ENCODE data around the gene HOOK1.
"Not testable (repeated sequence)": the region's sequence is repeated elsewhere in the genome, so short reads cannot be mapped to it uniquely, and the experiment has no call there.

Gene HOOK1

DNA sequence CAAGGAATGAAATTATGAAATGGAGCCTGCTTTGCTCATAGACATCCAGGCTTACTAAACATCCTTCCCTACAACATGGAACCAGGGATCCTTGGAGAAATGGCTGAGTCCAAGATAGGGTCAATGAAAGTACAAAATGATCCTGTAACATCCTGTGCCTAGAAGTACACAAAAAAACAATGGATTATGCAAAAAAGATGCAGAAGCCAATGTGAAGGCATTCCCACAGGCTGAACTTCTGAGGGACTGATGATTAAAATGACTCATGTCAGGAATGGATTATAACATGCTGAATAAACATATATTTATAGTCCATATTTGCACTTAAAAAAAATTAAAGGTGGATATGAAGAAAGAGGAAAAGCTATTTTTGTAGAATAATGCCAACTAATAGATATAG is 10.4 kb upstream of the HOOK1 start:
- no peaks in the 10 kb centered on the region for H3K36me3 ChIP-seq (ENCODE audit: insufficient read depth, low read length)
- no peaks in the 10 kb centered on the region for H3K4me1 ChIP-seq (ENCODE audit: insufficient read depth, low read length)
- H3K9ac ChIP-seq (ENCODE audit: low read depth, low read length), result no peak overlapping the region
- no peaks in the 10 kb centered on the region for H3K9me3 ChIP-seq (ENCODE audit: control insufficient read depth, insufficient read depth, low read length)

DNA sequence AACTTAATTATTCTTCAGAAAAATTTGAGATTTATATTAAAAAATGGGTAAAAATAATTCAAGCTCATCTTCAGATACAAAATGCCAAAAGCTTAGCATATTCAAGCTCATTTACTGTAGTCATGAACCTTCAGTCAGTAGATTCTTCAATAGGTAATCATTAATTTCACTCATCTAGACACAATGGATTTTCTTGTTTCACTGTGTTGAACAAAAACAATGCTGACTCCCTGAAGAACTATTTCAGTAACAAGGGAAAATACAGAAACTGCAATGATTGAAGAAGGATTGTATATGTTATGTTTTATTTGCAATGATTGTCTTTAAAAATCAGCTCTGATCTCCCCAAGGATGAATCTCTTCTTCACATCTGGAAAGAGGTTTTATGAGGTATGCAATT is 9.2 kb upstream of the HOOK1 start:
- no peaks in the 10 kb centered on the region for H3K36me3 ChIP-seq (ENCODE audit: insufficient read depth, low read length)
- no peaks in the 10 kb centered on the region for H3K9me3 ChIP-seq (ENCODE audit: control insufficient read depth, insufficient read depth, low read length)
- no peaks in the 10 kb centered on the region for H3K4me1 ChIP-seq (ENCODE audit: insufficient read depth, low read length)
- no peak overlapping the region for H3K9ac ChIP-seq (ENCODE audit: low read depth, low read length)

- no peaks in the 10 kb centered on the region for H3K36me3 ChIP-seq (ENCODE audit: insufficient read depth, low read length)
- no peaks in the 10 kb centered on the region for H3K9me3 ChIP-seq (ENCODE audit: control insufficient read depth, insufficient read depth, low read length)
- 0 out of 2 replicates have a peak, but pooled peaks cover 8% of the 10 kb centered on the region for H3K4me1 ChIP-seq (ENCODE audit: insufficient read depth, low read length)
- peak overlapping the region; percentile 68 for H3K9ac ChIP-seq (ENCODE audit: low read depth, low read length)
These were observed 409 bp upstream of the HOOK1 start for GRCh38 chr1:59814180-59814900.

DNA sequence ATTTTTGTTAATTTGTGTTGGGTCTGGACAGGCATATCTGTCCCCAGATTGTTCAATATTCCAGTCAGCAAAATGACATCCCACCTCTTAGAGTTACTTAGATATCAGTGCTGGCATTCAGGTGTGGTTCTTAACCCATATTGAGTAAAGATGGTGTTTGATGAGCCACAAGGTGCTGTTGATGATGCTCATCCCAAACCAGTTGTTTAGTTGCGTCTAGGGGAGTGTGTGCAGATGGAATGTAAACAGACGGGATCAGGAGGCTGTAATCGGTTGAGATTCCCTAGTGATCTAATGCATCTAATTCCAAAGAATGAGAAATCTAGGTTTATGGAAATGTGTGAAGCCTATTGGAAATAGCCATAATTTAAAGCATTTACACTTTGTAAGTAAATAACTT is 1.1 kb downstream of the HOOK1 start:
- Histone ChIP-seq H3K9me3 (ENCODE audit: control insufficient read depth, insufficient read depth, low read length) (no peaks in the 10 kb centered on the region), H3K36me3 (ENCODE audit: insufficient read depth, low read length) (no peaks in the 10 kb centered on the region), H3K9ac (ENCODE audit: low read depth, low read length) (peak overlapping the region; percentile 70), H3K4me1 (ENCODE audit: insufficient read depth, low read length) (0 out of 2 replicates have a peak, but pooled peaks cover 8% of the 10 kb centered on the region)

- Histone ChIP-seq H3K36me3 (ENCODE audit: insufficient read depth, low read length) (no peaks in the 10 kb centered on the region), H3K9ac (ENCODE audit: low read depth, low read length) (no peak overlapping the region; the same call in 1 of the 2 replicates)
These were observed 1.6 kb downstream of the HOOK1 start for GRCh38 chr1:59816318-59816878.

DNA sequence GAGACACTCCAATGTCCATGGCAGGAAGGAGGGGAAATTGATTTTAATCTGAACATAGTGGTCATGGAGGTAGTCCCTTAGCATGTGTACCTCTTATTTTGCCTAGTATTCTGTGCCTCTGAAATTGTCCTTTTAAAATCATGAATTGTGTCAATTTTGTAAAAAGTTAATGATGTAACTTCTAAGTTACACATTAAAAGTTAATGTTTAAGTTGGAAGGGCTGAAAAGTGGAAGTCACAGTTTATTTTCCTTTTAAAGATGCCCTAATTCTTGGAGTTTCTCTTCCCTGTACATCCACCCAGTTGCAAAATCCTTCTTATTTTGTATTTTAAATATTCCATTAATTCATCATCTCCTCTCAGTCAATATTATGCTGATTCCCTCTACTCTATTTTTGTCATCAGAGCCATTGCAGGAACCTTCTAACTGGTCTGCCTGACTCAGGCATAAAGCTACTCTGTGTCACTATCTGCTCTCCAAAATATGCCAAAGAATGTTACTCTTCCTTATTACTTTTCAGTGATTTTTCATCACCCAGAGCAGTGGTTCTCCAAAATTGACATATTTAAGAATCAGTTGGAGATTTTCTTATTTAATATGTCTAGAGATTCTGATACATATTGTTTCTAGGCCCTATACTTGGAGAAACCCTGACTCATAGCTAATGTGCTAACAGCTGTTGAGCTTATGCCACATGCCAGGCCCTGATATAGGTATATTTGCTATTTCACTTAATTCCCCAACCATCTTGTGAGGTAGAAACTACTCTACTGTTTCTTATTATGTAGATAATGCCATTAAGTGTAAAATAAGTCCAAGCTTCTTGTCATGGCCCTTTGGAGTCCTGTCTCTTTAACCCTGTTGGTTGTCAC is 5.1 kb downstream of the HOOK1 start:
- Histone ChIP-seq H3K36me3 (ENCODE audit: insufficient read depth, low read length) (no peaks in the 10 kb centered on the region), H3K9me3 (ENCODE audit: control insufficient read depth, insufficient read depth, low read length) (no peaks in the 10 kb centered on the region), H3K9ac (ENCODE audit: low read depth, low read length) (no peak overlapping the region), H3K4me1 (ENCODE audit: insufficient read depth, low read length) (0 out of 2 replicates have a peak, but pooled peaks cover 5% of the 10 kb centered on the region)

More at GRCh38 chr1:59816318-59816878, 1.6 kb downstream of the HOOK1 start:
- H3K9me3 ChIP-seq (ENCODE audit: control insufficient read depth, insufficient read depth, low read length), result no peaks in the 10 kb centered on the region
- H3K4me1 ChIP-seq (ENCODE audit: insufficient read depth, low read length), result 0 out of 2 replicates have a peak, but pooled peaks cover 8% of the 10 kb centered on the region

DNA sequence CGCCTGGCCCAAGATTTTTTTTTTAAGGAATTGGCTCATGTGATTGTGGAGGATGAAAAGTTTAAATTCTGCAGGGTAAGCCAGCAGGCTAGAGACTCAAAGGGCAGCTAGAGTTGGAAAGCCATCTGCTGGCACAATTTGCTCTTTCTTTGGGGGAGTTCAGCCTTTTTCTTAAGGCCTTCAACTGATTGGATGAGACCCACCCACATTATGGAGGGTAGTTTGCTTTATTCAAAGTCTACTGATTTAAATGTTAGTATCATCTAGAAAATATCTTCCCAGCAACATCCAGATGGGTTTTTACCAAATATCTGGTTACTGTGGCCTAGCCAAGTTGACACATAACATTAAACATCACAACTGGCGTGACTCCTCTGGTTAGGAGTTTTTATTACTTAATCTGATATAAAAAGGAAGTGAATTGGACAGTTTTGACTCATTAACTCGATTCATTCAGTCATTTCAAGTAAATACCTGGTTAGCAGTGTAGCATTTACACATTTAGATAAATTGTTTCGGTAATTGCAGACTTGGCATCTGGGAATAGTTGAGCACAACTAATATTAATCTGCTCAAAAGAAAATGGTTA is 12.4 kb downstream of the HOOK1 start:
- Histone ChIP-seq H3K4me1 (ENCODE audit: insufficient read depth, low read length) (no peaks in the 10 kb centered on the region), H3K9me3 (ENCODE audit: control insufficient read depth, insufficient read depth, low read length) (no peaks in the 10 kb centered on the region), H3K36me3 (ENCODE audit: insufficient read depth, low read length) (no peaks in the 10 kb centered on the region), H3K9ac (ENCODE audit: low read depth, low read length) (no peak overlapping the region)

- Histone ChIP-seq H3K9me3 (ENCODE audit: control insufficient read depth, insufficient read depth, low read length) (no peaks in the 10 kb centered on the region), H3K36me3 (ENCODE audit: insufficient read depth, low read length) (no peaks in the 10 kb centered on the region), H3K9ac (ENCODE audit: low read depth, low read length) (no peak overlapping the region), H3K4me1 (ENCODE audit: insufficient read depth, low read length) (no peaks in the 10 kb centered on the region)
These were observed 13.4 kb downstream of the HOOK1 start for GRCh38 chr1:59828160-59828559.

- no peaks in the 10 kb centered on the region for H3K4me1 ChIP-seq (ENCODE audit: insufficient read depth, low read length)
- H3K9ac ChIP-seq (ENCODE audit: low read depth, low read length), result no peak overlapping the region
- no peaks in the 10 kb centered on the region for H3K36me3 ChIP-seq (ENCODE audit: insufficient read depth, low read length)
- no peaks in the 10 kb centered on the region for H3K9me3 ChIP-seq (ENCODE audit: control insufficient read depth, insufficient read depth, low read length)
These were observed 16.8 kb downstream of the HOOK1 start for GRCh38 chr1:59831529-59831928.

DNA sequence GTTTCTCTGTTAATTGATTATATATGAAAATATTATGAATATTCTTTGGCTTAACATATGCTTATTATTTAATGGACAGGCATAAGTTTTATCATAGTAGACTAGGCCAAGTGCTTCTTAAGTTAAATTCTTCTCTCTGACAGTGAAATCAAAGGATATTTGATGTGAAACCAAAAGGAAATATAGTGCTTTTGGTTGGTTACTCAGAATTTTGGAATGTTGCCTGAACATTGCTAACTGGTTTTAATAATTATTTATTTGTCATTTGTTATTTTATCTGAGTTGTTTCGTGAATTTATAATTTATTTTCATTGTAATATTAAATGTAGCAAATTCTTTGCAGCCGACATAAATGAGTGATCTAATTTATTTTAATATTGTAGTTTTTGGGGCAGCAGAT is 18.3 kb downstream of the HOOK1 start:
- no peak overlapping the region for H3K9ac ChIP-seq (ENCODE audit: low read depth, low read length)
- no peaks in the 10 kb centered on the region for H3K4me1 ChIP-seq (ENCODE audit: insufficient read depth, low read length)
- no peaks in the 10 kb centered on the region for H3K36me3 ChIP-seq (ENCODE audit: insufficient read depth, low read length)
- no peaks in the 10 kb centered on the region for H3K9me3 ChIP-seq (ENCODE audit: control insufficient read depth, insufficient read depth, low read length)

GRCh38 chr1:59833991-59834390 is 19.2 kb downstream of the HOOK1 start:
- Histone ChIP-seq H3K9ac (ENCODE audit: low read depth, low read length) (no peak overlapping the region), H3K36me3 (ENCODE audit: insufficient read depth, low read length) (no peaks in the 10 kb centered on the region), H3K9me3 (ENCODE audit: control insufficient read depth, insufficient read depth, low read length) (no peaks in the 10 kb centered on the region), H3K4me1 (ENCODE audit: insufficient read depth, low read length) (no peaks in the 10 kb centered on the region)

- H3K9ac ChIP-seq (ENCODE audit: low read depth, low read length); H3K4me1 ChIP-seq (ENCODE audit: insufficient read depth, low read length); H3K36me3 ChIP-seq (ENCODE audit: insufficient read depth, low read length); H3K9me3 ChIP-seq (ENCODE audit: control insufficient read depth, insufficient read depth, low read length): not testable (repeated sequence)
These were observed 23.1 kb downstream of the HOOK1 start for GRCh38 chr1:59837857-59838256.

GRCh38 chr1:59845091-59845490 is 30.3 kb downstream of the HOOK1 start:
- Histone ChIP-seq H3K9me3 (ENCODE audit: control insufficient read depth, insufficient read depth, low read length) (no peaks in the 10 kb centered on the region), H3K9ac (ENCODE audit: low read depth, low read length) (no peak overlapping the region), H3K36me3 (ENCODE audit: insufficient read depth, low read length) (peaks cover 6% of the 10 kb centered on the region), H3K4me1 (ENCODE audit: insufficient read depth, low read length) (no peaks in the 10 kb centered on the region)

- Histone ChIP-seq H3K9me3 (ENCODE audit: control insufficient read depth, insufficient read depth, low read length) (no peaks in the 10 kb centered on the region), H3K9ac (ENCODE audit: low read depth, low read length) (no peak overlapping the region), H3K4me1 (ENCODE audit: insufficient read depth, low read length) (no peaks in the 10 kb centered on the region), H3K36me3 (ENCODE audit: insufficient read depth, low read length) (peaks cover 6% of the 10 kb centered on the region)
These were observed 31.6 kb downstream of the HOOK1 start for GRCh38 chr1:59846209-59846894.
